HepG2 (cell line): ENCODE results near the gene MBOAT7. TPM values are rescaled to one million over a fixed set of nuclear protein-coding genes. Genes with fewer than 3 reads are reported as not detected.

Source experiments
- BCL3 ChIP-seq: sonication (generic); formaldehyde crosslinking; IDR thresholded peaks from 2 replicates; pipeline ENCODE4 v1.5.1; 2020; ENCODE audit warnings: mild to moderate bottlenecking, missing genetic modification reagents, moderate library complexity
- CEBPZ ChIP-seq: IDR thresholded peaks from 2 replicates; pipeline ENCODE4 v1.6.1; 2012; ENCODE audit warnings: low read length, improper control_type of control experiment
- CENPBD1 ChIP-seq: sonication (generic); formaldehyde crosslinking; IDR thresholded peaks from 2 replicates; pipeline ENCODE4 v1.8.0; 2022; ENCODE audit warnings: missing genetic modification reagents, low read depth, mild to moderate bottlenecking, borderline replicate concordance
- EEA1 ChIP-seq: sonication (generic); formaldehyde crosslinking; IDR thresholded peaks from 2 replicates; pipeline ENCODE4 v1.5.1; 2020; ENCODE audit warnings: mild to moderate bottlenecking, missing genetic modification reagents, borderline replicate concordance
- ELK4 ChIP-seq: sonication (generic); formaldehyde crosslinking; IDR thresholded peaks from 2 replicates; pipeline ENCODE4 v1.9.0; 2021; ENCODE audit warnings: missing genetic modification reagents, borderline replicate concordance
- IKZF5 ChIP-seq: IDR thresholded peaks from 2 replicates; pipeline ENCODE4 v1.6.1; 2018; ENCODE audit warnings: missing genetic modification reagents, mild to moderate bottlenecking, missing compliant biosample characterization
- MAFF ChIP-seq: IDR thresholded peaks from 2 replicates; pipeline ENCODE4 v1.6.1; 2011; ENCODE audit warnings: low read depth, low read length, improper control_type of control experiment
- NR2F6 ChIP-seq, 2 experiments: IDR thresholded peaks; 2 replicates each; pipeline ENCODE4 v1.6.1; 2016; ENCODE audit warnings: antibody characterized with exemption in 1 of 2, mild to moderate bottlenecking in 1 of 2
- RBM39 ChIP-seq: fragments of 200-400 bp; formaldehyde crosslinking; IDR thresholded peaks from one replicate; pipeline ENCODE4 v1.6.1; 2018; ENCODE audit warnings: antibody characterized with exemption, mild to moderate bottlenecking, low read depth, low read length; ENCODE audit not compliant: poor library complexity, severe bottlenecking
- SP4 ChIP-seq: sonication (generic); formaldehyde crosslinking; IDR thresholded peaks from 2 replicates; pipeline ENCODE4 v1.8.1; 2023; ENCODE audit warnings: mild to moderate bottlenecking, missing genetic modification reagents
- SRSF4 ChIP-seq: fragments of 200-400 bp; formaldehyde crosslinking; IDR thresholded peaks from one replicate; pipeline ENCODE4 v1.6.1; 2018; ENCODE audit warnings: mild to moderate bottlenecking, low read depth, low read length, moderate library complexity; ENCODE audit not compliant: poor library complexity, severe bottlenecking
- STAT5B ChIP-seq: sonication (generic); formaldehyde crosslinking; IDR thresholded peaks from 2 replicates; pipeline ENCODE4 v1.4.0; 2020; ENCODE audit warnings: missing genetic modification reagents
- ZBTB20 ChIP-seq: sonication (generic); formaldehyde crosslinking; IDR thresholded peaks from 2 replicates; pipeline ENCODE4 v1.8.1; 2023; ENCODE audit warnings: missing genetic modification reagents, low read depth, mild to moderate bottlenecking, borderline replicate concordance
- ZNF235 ChIP-seq: sonication (generic); formaldehyde crosslinking; IDR thresholded peaks from 2 replicates; pipeline ENCODE4 v1.8.1; 2023; ENCODE audit warnings: mild to moderate bottlenecking, missing genetic modification reagents, borderline replicate concordance
- ZNF710 ChIP-seq: sonication (generic); formaldehyde crosslinking; IDR thresholded peaks from 2 replicates; pipeline ENCODE4 v1.5.0; 2020; ENCODE audit warnings: mild to moderate bottlenecking, missing genetic modification reagents, borderline replicate concordance
- polyA plus RNA-seq, 8 experiments: library from polyadenylated mRNA; depleted of rRNA in 3 of 8; stranded (reverse) in 7 of 8; unstranded in 1 of 8; fragments of >200 nt; fragmentation: Illumina TruSeq in 4 of 8; extraction: Trizol in 4 of 8; gene quantifications; 2 replicates each; pipeline versions ENCODE4 v1.2.1 to v1.2.3, GENCODE V29; 2011 to 2016; ENCODE audit warnings: low read depth in 4 of 8, missing spikeins in 1 of 8, mixed read lengths in 1 of 8; ENCODE audit not compliant: insufficient read depth in 1 of 8
- total RNA-seq, 5 experiments: library from RNA; depleted of rRNA; stranded (reverse); fragments of >200 nt; fragmentation: Illumina TruSeq; extraction: Trizol; gene quantifications; 2 replicates each; pipeline ENCODE4 v1.2.3, GENCODE V29; 2016; ENCODE audit warnings: low read depth in 1 of 5

Gene MBOAT7
- total and polyA plus RNA-seq, 2 of the 13 experiments (the other 11 are each of a cell fraction or from before 2014, with no cell fraction given): 22.2 to 25.5 TPM

GRCh38 chr19:54208784-54209057 lies 19.3 kb upstream of the MBOAT7 start (continued):
- TF ChIP-seq ZNF710: no peak
- no peak for TF ChIP-seq CENPBD1 (CRISPR knock-in tag)
- no peak; the same call in 1 of the 2 replicates for TF ChIP-seq BCL3 (CRISPR knock-in tag)
- TF ChIP-seq CEBPZ: no peak
- no peak for TF ChIP-seq STAT5B
- TF ChIP-seq ZBTB20 (CRISPR knock-in tag): no peak
- peak; percentile 57 for TF ChIP-seq RBM39
- TF ChIP-seq ZNF235 (CRISPR knock-in tag): no peak
- no peak for TF ChIP-seq IKZF5 (CRISPR knock-in tag)
- TF ChIP-seq EEA1 (CRISPR knock-in tag): no peak
- peak; percentile 25; the same call in 1 of the 2 replicates for TF ChIP-seq SP4
- no peak for TF ChIP-seq MAFF
- no peak for TF ChIP-seq SRSF4
- TF ChIP-seq NR2F6 (IDR thresholded peaks at IDR 0.05): no peak
- no peak for TF ChIP-seq NR2F6 (CRISPR knock-in tag; IDR thresholded peaks at IDR 0.05)
- TF ChIP-seq ELK4 (CRISPR knock-in tag): no peak
